AG10803 (cell line): ENCODE data around the gene NRF1.
"Not testable (repeated sequence)": the region's sequence is repeated elsewhere in the genome, so short reads cannot be mapped to it uniquely, and the experiment has no call there.

ENCODE experiments used
- DNase-seq: peaks from one replicate; pipeline ENCODE4 v3.0.0; 2010; ENCODE audit warnings: low read depth
- H3K4me3 ChIP-seq: 2 replicates; pipeline ENCODE4 v1.5.1; 2011; ENCODE audit warnings: mild to moderate bottlenecking, low read length, control low read depth
- TF ChIP-seq, protein P1 (sequence below): conservative IDR thresholded peaks from 2 replicates; pipeline ENCODE4 v1.5.1; 2011; ENCODE audit warnings: mild to moderate bottlenecking, low read length, control low read depth, inconsistent platforms

NRF1 gene

DNA sequence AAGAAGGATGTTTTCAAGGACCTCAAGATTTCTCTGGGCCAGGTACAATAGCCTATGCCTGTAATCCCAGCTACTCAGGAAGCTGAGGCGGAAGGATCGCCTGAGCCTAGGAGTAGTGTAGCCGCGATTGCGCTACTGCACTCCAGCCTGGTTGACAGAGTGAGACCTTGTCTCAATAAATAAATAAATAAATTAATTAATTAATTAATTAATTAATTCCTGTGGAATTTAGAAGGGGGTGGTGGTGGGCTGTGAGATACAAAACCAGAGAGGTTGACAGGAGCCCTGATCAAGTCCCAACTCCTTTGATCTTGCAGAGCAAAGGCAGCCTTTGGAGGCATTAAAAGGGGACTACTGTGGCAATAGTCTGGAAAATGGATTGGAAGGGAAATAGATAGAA, 39.3 kb upstream of the NRF1 start:
- DNase-seq: no peak
- TF ChIP-seq, protein P1, sequence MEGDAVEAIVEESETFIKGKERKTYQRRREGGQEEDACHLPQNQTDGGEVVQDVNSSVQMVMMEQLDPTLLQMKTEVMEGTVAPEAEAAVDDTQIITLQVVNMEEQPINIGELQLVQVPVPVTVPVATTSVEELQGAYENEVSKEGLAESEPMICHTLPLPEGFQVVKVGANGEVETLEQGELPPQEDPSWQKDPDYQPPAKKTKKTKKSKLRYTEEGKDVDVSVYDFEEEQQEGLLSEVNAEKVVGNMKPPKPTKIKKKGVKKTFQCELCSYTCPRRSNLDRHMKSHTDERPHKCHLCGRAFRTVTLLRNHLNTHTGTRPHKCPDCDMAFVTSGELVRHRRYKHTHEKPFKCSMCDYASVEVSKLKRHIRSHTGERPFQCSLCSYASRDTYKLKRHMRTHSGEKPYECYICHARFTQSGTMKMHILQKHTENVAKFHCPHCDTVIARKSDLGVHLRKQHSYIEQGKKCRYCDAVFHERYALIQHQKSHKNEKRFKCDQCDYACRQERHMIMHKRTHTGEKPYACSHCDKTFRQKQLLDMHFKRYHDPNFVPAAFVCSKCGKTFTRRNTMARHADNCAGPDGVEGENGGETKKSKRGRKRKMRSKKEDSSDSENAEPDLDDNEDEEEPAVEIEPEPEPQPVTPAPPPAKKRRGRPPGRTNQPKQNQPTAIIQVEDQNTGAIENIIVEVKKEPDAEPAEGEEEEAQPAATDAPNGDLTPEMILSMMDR: no peak
- no peak overlapping the region for H3K4me3 ChIP-seq

DNA sequence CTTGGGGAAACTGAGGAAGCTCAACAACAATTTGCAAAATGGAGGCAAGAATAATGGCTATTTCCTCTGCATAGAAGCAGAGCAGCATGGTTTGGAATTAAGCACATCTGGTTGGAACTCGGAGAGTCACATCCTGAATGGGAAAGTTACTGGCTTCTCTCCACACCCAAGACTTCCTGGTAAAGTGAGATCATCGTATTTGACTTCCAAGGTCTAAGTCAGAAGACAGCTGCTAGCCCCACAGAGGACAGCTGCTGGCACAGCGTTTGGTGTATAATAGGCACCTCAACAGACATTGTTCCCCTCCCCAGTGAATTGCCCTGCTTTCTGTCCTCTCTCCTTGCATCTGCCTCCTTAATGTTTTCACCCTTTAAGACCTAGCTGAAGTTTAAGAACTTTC, 37.0 kb upstream of the NRF1 start:
- TF ChIP-seq, protein P1: no peak
- DNase-seq: peak; percentile 89
- no peak overlapping the region for H3K4me3 ChIP-seq

DNA sequence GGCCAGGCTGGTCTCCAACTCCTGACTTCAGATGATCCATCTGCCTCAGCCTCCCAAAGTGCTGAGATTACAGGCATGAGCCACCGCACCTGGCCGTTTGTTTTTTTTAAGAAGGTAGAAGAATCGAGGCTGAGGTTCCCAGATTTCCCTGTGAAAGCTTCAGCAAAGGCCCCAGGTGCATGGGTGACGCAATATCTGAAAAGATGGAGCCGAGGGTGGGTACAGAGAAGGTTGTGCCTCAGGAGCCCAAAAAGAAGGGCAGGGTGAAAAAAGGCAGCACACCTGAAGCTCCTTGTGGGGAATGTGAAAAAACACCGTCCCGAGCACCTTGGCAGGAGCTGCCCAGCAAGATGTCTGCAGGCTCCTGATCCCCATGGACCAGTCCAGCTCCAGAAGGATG, 35.8 kb upstream of the NRF1 start:
- TF ChIP-seq, protein P1: no peak
- H3K4me3 ChIP-seq: no peak overlapping the region
- no peak for DNase-seq

DNA sequence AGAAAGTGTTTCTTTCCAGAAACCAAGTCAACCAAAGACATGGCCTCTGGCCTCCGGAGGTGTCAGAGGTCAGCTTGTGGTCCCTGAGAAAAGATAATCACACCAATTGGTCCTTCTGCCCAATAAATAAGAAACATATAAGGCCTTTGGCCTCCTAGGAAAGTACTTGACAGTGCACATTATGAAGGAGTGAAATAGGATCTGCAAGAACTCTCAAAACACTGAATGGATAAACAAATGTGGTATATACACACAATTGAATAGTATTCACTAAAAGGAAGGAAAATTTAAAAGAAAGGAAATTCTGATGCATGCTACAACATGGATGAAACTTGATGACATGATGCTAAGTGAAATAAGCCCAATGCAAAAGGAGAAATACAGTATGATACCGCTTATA, 35.4 kb upstream of the NRF1 start:
- TF ChIP-seq, protein P1: no peak
- DNase-seq: no peak
- H3K4me3 ChIP-seq: no peak overlapping the region

DNA sequence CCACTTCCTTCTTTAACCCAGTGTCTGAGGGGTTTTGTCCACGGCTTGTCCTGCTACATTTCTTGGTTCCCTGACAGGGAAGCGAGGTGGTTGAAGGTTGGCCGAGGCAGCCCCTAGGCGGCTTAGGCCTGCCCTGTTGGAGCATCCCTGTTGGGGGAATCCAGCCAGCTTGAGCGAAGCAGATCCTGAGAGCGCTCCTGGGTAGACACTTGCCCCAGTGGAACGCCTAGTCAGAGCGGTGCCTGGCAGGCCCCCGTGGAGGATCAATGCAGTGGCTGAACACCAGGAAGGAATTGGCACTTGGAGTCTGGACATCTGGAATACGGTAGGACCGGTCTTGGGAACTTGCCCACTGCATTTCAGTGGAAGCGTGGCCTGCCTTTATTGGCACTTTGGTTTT, 32.7 kb upstream of the NRF1 start:
- TF ChIP-seq, protein P1: no peak
- DNase-seq: no peak

DNA sequence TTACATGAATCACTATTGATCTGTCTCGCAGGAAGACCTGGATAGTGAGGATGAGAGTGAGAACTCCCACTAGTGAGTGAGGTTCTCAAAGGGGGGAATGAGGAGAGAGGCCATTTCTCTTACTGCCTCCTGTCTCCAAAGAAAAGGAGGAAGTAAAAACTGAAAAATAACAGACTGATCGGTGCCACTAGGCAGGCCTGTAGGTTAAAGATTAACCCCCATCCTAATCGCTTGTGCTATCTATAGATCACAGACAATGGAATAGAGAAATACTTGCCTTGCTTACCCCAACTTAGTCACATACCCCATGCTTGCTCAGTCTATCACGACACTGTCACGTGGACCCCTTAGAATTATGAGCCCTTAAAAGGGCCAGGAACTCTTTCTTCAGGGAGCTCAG, 25.3 kb upstream of the NRF1 start:
- not testable (repeated sequence) for DNase-seq, H3K4me3 ChIP-seq

More for the DNA sequence above, 32.7 kb upstream of the NRF1 start:
- H3K4me3 ChIP-seq: no peak overlapping the region

- H3K4me3 ChIP-seq: no peak overlapping the region
- no peak for DNase-seq
These were observed 23.3 kb upstream of the NRF1 start for GRCh38 chr7:129588268-129588667.

More at GRCh38 chr7:129588268-129588667, 23.3 kb upstream of the NRF1 start:
- TF ChIP-seq, protein P1: no peak
